GM03348 (cell line): ENCODE data around the gene OR2B2.

Experiments
- DNase-seq: peaks from one replicate; pipeline ENCODE4 v3.0.0; 2012; ENCODE audit warnings: low spot score

The OR2B2 gene

GRCh38 chr6:27893059-27893835 is 18.9 kb downstream of the OR2B2 start:
- DNase-seq, result peak; percentile 91

DNA sequence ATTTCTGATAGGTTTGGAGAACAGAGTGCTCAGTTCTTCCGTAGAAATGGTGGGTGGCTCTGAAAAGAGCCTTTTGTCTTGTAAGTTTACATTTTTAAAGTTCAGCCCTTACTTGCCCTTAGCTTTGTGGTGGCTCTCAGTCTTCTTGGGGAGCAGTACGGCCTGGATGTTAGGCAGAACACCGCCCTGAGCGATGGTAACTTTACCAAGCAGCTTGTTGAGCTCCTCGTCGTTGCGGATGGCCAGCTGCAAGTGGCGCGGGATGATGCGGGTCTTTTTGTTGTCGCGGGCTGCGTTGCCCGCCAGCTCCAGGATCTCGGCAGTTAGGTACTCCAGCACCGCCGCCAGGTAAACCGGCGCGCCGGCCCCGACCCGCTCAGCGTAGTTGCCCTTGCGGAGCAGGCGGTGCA is 19.5 kb downstream of the OR2B2 start:
- peak; percentile 12 for DNase-seq

- no peak for DNase-seq
These were observed 20.8 kb downstream of the OR2B2 start for GRCh38 chr6:27891320-27891875.

GRCh38 chr6:27890445-27891319 is 21.5 kb downstream of the OR2B2 start:
- peak; percentile 89 for DNase-seq

GRCh38 chr6:27889628-27890444 is 22.4 kb downstream of the OR2B2 start:
- DNase-seq, result no peak

GRCh38 chr6:27889275-27889627 is 22.9 kb downstream of the OR2B2 start:
- no peak for DNase-seq

- DNase-seq, result no peak
These were observed 23.6 kb downstream of the OR2B2 start for GRCh38 chr6:27888566-27888965.

DNA sequence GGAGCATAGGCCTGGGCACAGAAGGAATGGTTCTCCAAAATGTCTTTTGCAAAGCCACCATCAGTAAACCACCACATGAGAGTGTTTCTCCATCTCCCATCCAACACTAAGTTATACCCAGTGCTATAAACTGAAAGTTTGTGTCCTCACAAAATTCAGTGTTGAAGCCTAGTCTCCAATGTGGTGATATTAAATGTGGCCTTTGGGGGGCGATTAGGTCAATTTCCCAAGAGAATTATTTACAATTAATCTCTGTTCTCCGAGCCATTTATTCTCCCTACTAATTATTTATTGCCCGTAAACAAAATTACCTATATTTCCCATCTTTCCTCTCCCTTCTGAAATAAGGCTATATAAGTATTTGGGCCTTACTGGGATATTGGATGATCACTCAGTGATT is 26.1 kb downstream of the OR2B2 start:
- no peak for DNase-seq

DNA sequence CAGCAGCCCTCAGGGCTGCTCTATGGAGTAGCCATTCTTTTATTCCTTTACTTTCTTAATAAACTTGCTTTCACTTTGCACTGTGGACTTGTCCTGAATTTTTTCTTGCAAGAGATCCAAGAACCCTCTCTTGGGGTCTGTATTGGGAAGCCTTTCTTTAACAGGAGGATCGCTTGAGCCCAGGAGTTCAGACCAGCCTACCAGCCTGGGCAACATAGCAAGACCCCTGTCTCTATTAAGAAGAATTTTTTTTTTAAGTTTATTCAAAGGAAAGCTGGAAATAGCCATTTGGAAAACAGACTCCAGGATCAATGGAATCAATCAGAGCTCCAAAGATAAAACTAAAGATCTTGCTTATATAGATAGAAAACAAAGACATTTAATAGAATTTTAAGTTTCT is 29.1 kb downstream of the OR2B2 start:
- DNase-seq, result no peak

DNA sequence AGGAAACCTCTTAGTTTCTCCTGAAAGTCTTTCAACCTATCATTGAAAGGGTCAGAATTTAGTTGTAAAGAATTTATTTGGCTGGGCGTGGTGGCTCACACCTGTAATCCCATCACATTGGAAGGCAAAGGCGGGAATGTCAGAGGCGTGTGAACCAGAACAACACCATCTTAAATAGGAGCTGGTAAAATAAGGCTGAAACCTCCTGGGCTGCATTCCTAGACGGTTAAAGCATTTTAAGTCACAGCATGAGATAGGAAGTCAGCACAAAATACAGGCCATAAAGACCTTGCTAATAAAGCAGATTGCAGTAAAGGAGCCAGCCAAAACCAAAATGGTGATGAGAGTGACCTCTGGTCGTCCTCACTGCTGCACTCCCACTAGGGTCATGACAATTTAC is 29.6 kb downstream of the OR2B2 start:
- DNase-seq, result no peak

DNA sequence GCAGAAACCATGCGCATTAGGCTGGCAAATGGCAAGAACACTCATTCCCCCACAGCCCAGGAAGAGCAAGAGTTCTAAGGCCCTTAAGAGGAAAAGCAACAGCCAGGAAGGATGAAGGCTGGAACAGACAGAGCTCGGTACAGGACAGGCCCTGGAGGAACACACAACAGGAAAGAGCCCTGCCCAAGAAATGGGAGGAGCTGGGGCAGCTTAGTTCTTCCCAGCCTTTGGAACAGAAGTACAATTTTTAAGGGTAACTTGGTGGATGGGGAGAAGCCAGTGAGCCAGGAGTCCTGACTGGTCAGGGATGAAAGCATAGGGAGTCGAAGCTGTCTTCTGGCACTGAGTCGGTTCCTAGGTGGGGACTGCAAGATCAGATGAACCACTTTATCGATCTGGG is 32.4 kb downstream of the OR2B2 start:
- no peak for DNase-seq

DNA sequence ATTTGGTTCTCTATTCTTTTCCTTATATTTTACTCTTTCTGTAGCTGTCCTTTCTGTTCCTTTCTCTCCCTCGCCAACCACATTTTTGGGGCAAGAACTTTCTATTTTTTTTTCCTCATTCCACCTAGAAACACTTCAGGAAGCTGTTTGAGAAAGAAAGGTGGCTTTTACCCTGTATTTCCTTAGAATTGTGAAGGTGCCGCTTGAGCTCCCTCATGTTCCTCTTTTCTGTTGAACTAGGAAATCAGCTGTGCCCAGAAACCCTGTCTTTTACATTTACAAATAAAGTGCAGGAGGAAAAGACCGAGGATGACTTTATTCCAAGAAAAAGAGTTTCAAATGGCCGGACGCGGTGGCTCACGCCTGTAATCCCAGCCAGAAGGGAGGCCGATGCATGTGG is 38.2 kb downstream of the OR2B2 start:
- DNase-seq, result no peak

DNA sequence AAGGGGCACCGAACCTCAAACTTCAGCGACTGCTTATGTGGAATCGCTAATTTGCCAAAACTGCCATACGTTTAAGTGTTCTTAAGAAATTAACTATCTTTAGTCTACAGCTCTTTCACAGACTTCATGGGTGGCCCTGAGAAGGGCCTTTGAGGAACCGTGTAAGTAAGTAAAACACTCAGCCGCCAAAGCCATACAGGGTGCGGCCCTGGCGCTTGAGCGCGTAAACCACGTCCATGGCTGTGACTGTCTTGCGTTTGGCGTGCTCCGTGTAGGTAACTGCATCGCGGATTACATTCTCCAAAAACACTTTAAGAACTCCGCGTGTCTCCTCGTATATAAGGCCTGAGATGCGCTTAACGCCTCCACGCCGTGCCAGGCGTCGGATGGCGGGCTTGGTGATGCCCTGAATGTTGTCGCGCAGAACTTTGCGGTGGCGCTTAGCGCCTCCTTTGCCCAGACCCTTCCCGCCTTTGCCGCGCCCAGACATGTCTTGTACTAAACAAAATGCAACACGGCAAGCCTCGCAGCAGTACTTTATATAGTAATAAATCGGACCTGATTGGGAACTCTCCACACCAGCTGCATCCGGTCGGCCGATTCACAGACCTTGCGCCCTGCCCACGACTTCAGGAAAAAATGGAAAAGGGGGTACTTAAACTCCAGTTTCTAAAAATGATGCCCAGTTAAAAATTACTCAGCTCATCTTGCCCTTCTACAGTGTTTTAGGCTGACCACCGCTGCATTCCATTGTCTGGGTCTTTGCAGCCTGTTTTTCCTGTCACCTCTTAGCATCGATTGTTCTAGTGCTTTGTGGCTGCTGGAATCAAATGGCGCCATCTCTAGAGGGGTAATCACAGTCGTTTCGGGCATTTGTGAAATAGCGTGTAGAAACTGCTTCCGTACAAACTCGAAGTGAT is 38.9 kb downstream of the OR2B2 start:
- peak; percentile 66 for DNase-seq

GRCh38 chr6:27872642-27873020 is 39.6 kb downstream of the OR2B2 start:
- DNase-seq, result no peak

DNA sequence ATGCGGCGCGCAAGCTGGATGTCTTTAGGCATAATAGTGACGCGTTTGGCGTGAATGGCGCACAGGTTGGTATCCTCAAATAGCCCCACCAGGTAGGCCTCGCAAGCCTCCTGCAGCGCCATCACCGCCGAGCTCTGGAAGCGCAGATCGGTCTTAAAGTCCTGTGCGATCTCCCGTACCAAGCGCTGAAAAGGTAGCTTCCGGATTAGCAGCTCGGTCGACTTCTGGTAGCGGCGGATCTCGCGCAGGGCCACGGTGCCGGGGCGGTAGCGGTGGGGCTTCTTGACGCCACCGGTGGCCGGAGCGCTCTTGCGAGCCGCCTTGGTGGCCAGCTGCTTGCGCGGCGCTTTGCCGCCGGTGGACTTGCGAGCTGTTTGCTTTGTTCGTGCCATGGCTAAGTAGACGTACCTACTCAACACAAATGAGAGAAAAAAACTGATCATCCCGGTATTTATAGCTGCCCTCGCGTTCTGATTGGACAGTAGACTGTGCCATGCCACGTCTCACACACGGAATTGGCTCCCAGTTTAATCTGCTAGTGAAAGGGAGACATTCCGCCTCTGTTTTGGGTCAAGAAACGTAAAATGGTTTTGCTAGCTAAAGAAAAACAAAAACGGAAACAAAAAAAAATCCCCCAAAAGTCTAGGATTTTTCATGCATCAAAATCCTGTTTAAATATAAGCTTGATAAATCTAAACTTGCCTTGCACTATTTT is 40.1 kb downstream of the OR2B2 start:
- peak; percentile 95 for DNase-seq

DNA sequence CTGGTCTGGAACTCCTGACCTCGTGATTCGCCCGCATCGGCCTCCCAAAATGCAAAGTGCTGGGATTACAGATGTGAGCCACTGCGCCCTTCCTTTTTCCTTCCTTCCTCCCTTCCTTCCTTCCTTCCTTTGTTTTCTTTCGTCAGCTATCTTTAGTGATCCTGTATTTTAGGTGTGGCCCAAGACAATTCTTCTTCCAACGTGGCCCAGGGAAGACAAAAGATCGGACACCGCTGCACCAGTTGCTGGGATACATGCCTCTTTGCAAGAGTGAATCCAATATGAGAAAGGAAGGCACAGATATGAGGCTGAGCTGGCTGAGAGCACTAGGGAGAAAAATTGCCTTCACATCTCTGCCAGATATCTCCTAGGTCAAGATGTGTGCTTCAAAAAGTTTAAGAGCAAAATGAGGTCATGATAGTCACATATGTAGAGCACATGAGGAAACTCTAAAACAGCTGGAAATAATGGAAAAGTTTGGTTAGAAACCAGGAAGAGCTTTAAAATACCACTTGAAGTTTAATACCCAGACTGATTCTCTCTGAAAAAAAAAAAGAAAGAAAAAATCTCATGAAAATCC is 41.8 kb downstream of the OR2B2 start:
- DNase-seq, result no peak

DNA sequence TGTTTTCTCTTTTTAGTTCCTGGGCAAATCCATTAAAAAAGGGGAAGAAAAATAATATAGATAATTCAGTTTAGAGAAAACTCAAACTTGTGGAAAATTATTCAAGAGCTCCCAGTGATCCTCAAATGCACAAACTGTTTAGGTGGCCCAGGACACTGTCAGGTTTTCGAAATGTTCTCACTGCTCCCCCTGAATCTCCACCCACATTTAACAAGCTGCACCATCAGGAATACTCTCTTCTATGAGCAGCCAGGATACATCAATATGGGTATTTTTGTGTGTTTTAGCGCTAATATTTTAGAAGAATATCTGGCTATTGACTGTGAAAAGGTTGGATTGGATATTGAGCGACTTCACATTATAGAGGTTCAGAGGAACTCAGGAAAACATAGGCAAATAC is 43.9 kb downstream of the OR2B2 start:
- no peak for DNase-seq

- DNase-seq, result no peak
These were observed 44.3 kb downstream of the OR2B2 start for GRCh38 chr6:27867945-27868300.

DNA sequence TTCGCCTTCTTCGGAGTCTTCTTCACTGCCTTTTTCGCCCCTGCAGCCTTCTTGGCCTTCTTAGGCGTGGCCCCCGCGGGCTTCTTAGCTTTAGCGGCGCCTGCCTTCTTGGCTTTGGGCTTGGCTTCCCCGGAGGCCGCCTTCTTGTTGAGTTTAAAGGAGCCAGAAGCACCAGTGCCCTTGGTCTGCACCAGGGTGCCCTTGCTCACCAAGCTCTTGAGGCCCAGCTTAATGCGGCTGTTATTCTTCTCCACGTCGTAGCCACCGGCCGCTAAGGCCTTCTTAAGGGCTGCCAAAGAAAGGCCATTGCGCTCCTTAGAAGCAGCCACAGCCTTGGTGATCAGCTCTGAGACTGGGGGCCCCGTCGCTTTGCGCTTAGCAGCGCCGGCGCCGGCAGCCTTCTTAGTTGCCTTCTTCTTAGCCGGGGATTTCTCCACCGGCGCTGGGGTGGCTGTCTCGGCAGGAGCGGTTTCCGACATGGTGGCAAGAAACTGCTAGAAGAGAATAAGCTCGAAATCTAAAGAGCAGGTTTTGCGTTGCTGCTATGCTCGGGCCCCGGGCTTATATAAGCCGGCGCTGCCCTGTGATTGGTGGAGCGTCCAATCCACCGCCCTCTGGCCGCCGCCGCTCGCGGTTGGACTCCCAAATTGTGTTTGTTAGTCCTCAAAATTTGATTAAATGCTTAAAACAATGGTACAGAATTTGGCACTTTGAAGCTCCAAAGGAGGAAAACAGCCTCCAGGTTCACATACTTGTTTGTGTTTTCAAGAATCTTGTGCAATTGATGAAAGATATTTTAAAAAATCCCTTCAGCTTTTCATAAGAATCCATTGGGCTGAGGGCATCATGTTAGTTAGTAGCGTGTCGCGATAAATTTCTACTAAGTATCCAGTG is 44.9 kb downstream of the OR2B2 start:
- DNase-seq, result peak; percentile 89
